Mucosa of rectum (tissue), 2 donors: ENCODE results near the gene PKD1L1.

Source experiments
- H3K27ac ChIP-seq, 2 donors: one replicate each; pipeline ENCODE4 v1.7.0; 2013; ENCODE audit warnings: inconsistent platforms in 2 of 2, low read depth in 2 of 2, low read length in 2 of 2
- H3K27me3 ChIP-seq, 2 donors: one replicate each; pipeline ENCODE4 v1.7.0; 2013; ENCODE audit warnings: low read length in 2 of 2; ENCODE audit not compliant: control insufficient read depth in 2 of 2, insufficient read depth in 2 of 2
- H3K36me3 ChIP-seq, 2 donors: one replicate each; pipeline ENCODE4 v1.7.0; 2013; ENCODE audit warnings: low read length in 2 of 2; ENCODE audit not compliant: control insufficient read depth in 2 of 2, insufficient read depth in 2 of 2
- H3K4me1 ChIP-seq, 2 donors: one replicate each; pipeline ENCODE4 v1.7.0; 2013; ENCODE audit warnings: low read length in 2 of 2, mild to moderate bottlenecking in 1 of 2; ENCODE audit not compliant: control insufficient read depth in 2 of 2, insufficient read depth in 2 of 2
- H3K4me3 ChIP-seq, 2 donors: one replicate each; pipeline ENCODE4 v1.7.0; 2013; ENCODE audit warnings: low read length in 2 of 2
- H3K9ac ChIP-seq, 2 donors: one replicate each; pipeline ENCODE4 v1.7.0; 2013; ENCODE audit warnings: low read length in 2 of 2, low read depth in 1 of 2, mild to moderate bottlenecking in 1 of 2
- H3K9me3 ChIP-seq, 2 donors: one replicate each; pipeline ENCODE4 v1.7.0; 2013; ENCODE audit warnings: low read length in 2 of 2; ENCODE audit not compliant: control insufficient read depth in 2 of 2
- donor health status: healthy.
- donor health status: Normal muscosa, but diverticular disease.

The PKD1L1 gene

DNA sequence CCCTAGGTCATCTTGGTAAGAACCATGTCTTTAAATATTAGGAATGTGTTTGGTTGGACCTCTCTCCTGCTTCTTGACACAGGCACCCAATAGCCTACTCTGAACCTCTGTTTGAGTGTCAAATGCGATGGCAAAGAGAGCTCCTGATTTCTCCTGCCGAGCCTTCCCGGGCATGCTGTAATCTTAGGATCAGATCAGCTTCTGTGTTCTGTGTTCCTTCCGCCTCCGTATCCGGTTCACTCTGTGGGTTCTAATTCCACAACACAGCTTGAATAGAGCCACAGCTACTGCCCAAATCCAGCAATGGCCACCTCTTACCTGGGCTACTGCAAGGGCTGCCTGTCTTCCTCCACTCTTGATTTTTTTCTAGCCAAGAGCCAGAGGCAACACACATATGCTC is 201.1 kb downstream of the PKD1L1 start:
- Histone ChIP-seq H3K9ac (no peak overlapping the region), H3K27me3 (no peaks in the 10 kb centered on the region)

DNA sequence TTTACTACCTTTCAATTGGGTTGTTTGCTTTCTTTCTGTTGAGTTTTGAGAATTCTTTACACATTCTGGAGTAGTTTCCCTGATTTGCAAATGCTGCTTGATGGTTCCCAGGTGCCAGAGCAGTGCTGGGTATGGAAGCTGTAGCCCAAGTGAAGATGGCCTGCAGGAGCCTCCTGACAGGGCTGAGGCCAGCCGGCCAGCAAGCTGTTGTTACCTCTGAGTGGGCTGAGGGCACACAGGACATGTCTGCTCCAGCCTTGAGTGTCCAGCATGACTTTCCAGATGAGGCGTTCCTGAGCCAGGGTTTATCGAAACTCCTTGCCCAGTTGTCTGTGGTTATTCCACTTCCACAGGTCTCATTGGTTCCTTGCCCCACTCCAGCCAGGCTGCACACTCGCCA is 201.8 kb downstream of the PKD1L1 start:
- H3K9me3 ChIP-seq = no peaks in the 10 kb centered on the region
- H3K27ac ChIP-seq = no peak overlapping the region

More for the DNA sequence above, 201.1 kb downstream of the PKD1L1 start:
- Histone ChIP-seq H3K4me3 (no peak overlapping the region), H3K9me3 (no peaks in the 10 kb centered on the region), H3K36me3 (no peaks in the 10 kb centered on the region), H3K27ac (no peak overlapping the region), H3K4me1 (no peaks in the 10 kb centered on the region)

GRCh38 chr7:47744883-47745282 is 203.4 kb downstream of the PKD1L1 start:
- H3K9ac ChIP-seq = no peak overlapping the region
- H3K27me3 ChIP-seq = no peaks in the 10 kb centered on the region
- no peak overlapping the region for H3K4me3 ChIP-seq
- no peaks in the 10 kb centered on the region for H3K9me3 ChIP-seq
- H3K36me3 ChIP-seq = no peaks in the 10 kb centered on the region
- no peaks in the 10 kb centered on the region for H3K4me1 ChIP-seq
- H3K27ac ChIP-seq = no peak overlapping the region

More for the DNA sequence above, 201.8 kb downstream of the PKD1L1 start:
- Histone ChIP-seq H3K9ac (no peak overlapping the region), H3K36me3 (no peaks in the 10 kb centered on the region), H3K4me3 (no peak overlapping the region), H3K27me3 (no peaks in the 10 kb centered on the region), H3K4me1 (no peaks in the 10 kb centered on the region)

DNA sequence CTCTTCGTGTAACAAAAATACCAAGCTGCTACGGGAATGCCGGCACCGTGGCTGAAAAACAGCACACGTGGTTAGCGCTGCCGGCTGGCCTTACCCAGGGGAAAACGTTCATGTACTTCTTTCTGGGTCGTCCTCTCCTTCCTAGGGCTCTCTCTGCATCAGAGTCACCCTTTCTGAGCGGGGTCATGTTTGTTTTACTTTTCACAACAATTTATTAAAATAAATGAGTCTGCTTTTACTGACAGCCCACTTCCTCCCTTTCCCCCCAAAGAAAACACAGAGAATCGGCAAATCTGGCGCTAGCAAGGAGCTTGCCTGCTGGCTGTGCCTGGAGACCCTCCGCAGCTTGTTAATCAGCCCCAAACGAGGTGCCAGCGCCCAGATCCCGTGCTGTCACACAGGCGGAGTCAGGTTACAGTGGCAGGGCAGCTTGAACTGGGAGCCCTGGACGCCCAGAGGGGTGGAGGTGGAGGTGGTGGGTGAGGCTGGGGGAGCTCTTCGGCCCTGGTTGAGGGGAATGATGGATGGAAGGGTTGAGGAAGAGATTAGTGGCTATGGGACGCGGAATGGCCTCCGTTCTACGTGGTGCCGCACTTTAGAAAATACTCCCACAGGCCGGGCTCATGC is 204.2 kb downstream of the PKD1L1 start:
- H3K4me3 ChIP-seq = no peak overlapping the region
- H3K36me3 ChIP-seq = no peaks in the 10 kb centered on the region
- H3K9me3 ChIP-seq = no peaks in the 10 kb centered on the region
- H3K4me1 ChIP-seq = no peaks in the 10 kb centered on the region
- H3K27me3 ChIP-seq = no peaks in the 10 kb centered on the region
- no peak overlapping the region for H3K9ac ChIP-seq
- no peak overlapping the region for H3K27ac ChIP-seq

DNA sequence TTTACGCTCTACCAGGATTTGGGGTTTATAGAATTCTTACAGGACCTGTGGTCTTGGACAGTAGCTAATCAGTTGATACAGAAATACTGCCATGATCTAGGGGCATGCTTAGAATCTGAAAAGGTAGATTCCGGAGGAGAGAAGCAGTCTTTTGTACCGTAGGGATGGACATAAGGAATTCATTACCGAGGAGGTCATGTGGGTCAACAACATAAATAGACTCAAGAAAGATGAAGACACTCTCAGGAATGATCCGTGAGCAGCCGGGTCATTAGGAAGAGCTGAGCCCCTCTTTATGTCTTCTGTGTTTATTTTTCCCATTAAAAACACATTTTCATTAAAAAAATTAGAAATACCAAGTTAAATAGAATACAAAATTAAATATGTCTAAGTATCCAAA is 206.3 kb downstream of the PKD1L1 start:
- no peak overlapping the region for H3K27ac ChIP-seq
- no peaks in the 10 kb centered on the region for H3K9me3 ChIP-seq
- H3K27me3 ChIP-seq = no peaks in the 10 kb centered on the region
- no peak overlapping the region for H3K4me3 ChIP-seq
- no peaks in the 10 kb centered on the region for H3K4me1 ChIP-seq
- H3K9ac ChIP-seq = no peak overlapping the region
- no peaks in the 10 kb centered on the region for H3K36me3 ChIP-seq

DNA sequence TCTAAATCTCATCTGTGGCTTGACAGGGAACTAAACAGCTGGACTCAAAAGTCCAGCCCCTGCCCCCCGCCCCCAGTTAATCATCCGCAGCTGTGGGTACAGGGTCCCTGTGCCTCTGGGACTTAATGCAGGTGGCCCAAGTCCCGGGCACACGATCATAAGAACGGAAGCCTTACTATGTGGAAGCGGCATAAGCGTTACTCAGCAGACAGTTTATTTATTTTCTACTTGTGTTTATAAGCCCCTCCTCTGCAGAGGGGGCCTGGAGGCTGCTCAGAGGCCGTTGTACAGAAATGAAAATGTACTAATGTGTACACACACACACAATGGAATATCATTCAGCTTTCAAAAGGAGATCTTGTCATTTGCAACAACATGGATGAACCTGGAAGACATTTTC is 208.4 kb downstream of the PKD1L1 start:
- Histone ChIP-seq H3K4me1 (no peaks in the 10 kb centered on the region), H3K36me3 (no peaks in the 10 kb centered on the region), H3K27me3 (no peaks in the 10 kb centered on the region), H3K9ac (no peak overlapping the region), H3K4me3 (no peak overlapping the region), H3K27ac (no peak overlapping the region), H3K9me3 (no peaks in the 10 kb centered on the region)

- Histone ChIP-seq H3K4me3 (no peak overlapping the region), H3K9ac (no peak overlapping the region), H3K36me3 (no peaks in the 10 kb centered on the region), H3K27me3 (no peaks in the 10 kb centered on the region), H3K9me3 (no peaks in the 10 kb centered on the region), H3K4me1 (no peaks in the 10 kb centered on the region), H3K27ac (no peak overlapping the region)
Observed at GRCh38 chr7:47739301-47739875, 208.9 kb downstream of the PKD1L1 start.

DNA sequence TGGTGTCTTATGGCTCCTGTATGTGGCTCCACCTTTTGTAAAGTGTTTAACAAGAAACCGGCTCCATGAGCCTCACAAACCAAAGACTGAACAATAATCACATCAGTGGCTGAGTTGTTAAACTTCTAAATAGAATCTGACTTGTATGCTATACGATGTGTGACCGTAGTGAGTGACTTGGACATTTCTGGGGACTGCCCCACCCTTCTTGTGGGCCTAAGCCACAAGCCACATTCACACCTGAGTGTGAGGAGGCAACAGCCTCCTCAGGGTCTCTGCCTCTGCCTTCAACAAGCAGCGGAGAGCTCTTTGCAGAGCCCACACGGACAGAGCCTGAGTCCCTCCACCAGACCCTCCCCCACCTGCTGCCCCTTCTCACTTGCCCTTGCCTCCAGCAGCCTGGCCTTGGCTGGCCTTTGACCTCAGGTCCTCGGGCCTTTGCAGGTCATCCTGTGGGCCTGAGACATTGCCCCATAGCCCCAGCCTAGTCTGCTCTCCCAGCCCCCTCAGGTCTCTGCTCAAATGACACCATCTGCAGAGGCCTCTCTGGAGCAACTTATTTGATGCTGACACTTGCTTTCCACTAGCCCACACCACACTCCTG is 209.6 kb downstream of the PKD1L1 start:
- no peaks in the 10 kb centered on the region for H3K9me3 ChIP-seq
- H3K9ac ChIP-seq = no peak overlapping the region
- no peak overlapping the region for H3K27ac ChIP-seq
- no peaks in the 10 kb centered on the region for H3K36me3 ChIP-seq
- no peak overlapping the region for H3K4me3 ChIP-seq
- H3K27me3 ChIP-seq = no peaks in the 10 kb centered on the region
- no peaks in the 10 kb centered on the region for H3K4me1 ChIP-seq

DNA sequence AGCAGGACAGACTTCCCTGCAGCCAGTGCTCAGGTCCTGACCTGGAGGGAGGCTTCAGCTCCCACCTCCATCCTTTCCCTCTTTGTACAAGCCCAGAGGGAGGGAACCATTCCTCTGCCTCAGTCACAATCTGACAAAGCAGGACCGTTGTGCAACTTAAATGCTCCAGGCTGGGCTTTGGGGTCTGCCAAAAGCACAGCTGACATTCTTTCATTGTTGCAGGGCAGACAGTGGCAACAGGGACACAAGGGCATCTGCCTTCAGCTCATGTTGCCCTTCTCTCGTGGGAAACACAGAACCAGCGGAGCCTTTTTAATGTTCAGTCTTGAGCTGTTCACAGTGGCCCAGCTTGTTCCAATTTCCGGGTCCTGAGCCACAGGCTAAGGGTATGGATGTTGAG is 210.7 kb downstream of the PKD1L1 start:
- Histone ChIP-seq H3K4me3 (no peak overlapping the region), H3K4me1 (no peaks in the 10 kb centered on the region), H3K9me3 (no peaks in the 10 kb centered on the region), H3K27ac (no peak overlapping the region), H3K9ac (no peak overlapping the region), H3K36me3 (no peaks in the 10 kb centered on the region), H3K27me3 (no peaks in the 10 kb centered on the region)

DNA sequence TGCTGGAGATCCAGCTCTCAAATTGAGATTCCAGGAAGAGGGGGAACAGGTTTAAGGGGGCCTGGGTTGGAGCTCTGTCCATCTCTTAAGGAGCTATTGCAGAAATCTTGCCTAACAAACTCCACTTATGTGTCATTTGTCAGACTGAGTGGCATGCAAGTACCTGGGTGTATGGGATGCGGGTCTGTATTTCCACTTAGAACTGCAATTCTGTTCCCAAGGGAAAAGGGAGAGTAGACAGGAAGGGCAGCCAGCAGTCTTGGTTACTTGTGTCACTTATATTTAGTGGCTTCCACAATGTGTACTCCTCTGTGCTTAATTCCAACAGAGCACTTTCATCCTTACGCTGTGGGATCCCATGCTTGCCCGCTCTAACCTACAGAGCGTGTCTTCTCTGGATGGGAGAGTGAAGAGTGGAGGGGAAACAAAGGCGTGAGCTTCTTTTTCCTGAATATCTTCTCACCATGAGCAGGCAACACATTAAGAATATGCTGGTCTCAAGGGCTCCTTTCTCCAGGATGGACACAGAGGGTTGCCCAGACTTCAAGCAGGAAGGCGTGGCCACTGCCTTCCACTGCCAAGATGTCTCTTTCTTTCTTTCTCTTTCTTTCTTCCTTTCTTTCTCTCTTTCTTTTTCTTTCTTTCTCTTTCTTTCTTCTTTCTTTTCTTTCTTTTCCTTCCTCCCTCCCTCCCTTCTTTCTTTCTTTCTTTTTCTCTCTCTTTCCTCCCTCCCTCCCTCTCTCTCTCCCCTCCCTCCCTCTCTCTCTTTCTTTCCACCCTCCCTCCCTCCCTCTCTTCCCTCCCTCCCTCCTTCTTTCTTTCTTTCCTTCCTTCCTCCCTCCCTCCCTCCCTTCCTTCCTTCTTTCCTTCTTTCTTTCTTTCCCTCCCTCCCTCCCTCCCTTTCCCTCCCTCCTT is 212.6 kb downstream of the PKD1L1 start:
- Histone ChIP-seq H3K4me1 (no peaks in the 10 kb centered on the region), H3K27me3 (no peaks in the 10 kb centered on the region), H3K4me3 (no peak overlapping the region), H3K36me3 (no peaks in the 10 kb centered on the region), H3K9me3 (no peaks in the 10 kb centered on the region), H3K9ac (no peak overlapping the region), H3K27ac (no peak overlapping the region)
